Fibroblast of peridontal ligament (primary cell): ENCODE measurements around the gene GOLT1B.

Source experiments
- DNase-seq: peaks from one replicate; pipeline ENCODE4 v3.0.0-alpha.2; 2010; ENCODE audit errors: extremely low read depth

The GOLT1B gene

DNA sequence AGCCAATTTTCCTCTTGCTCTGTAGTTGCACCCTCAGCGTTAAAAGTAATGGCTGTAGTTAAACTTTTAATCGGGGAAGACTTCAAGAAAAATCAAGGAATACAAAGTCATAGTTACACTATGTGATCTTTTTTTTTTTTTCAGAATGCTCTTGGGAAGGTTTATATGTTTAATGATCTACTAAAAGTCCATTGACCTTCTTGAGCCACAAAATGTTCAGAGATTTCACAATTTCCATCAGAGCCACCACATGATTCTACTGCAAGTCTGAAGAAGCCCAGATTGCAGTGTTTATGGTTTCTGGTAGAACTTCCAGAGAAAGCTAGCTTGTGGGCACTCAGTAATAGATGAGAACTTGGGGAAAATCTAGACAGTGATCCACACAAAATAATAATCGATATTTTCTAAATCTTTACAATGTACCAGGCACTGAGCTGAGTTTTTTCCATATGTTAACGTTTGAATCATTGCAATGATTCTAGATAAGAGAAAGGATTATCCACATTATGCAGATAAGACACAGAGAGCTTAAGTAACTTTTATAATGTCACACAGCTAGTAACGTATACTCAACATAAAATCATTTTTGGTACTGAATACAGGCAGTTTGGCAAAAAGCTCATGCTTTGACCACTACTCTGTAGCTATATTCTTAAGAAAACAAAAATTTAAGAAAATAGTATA, 64.8 kb downstream of the GOLT1B start:
- DNase-seq: peak; percentile 75

GRCh38 chr12:21566907-21567394, 65.4 kb downstream of the GOLT1B start:
- DNase-seq: peak; percentile 75
